Caco-2 (cell line): ENCODE results near the gene LRRC7. TPM values are rescaled to one million over a fixed set of nuclear protein-coding genes. Genes with fewer than 3 reads are reported as not detected.

Experiments used
- BruUV-seq: library from RNA; stranded (reverse); fragments of 400-500 nt; replicated peaks from 2 replicates; lab custom pipeline; 2021; lab: Mats Ljungman, UMichigan
- CTCF ChIA-PET: fragments of 300-600 bp; sonication (Branson Sonifier 250); formaldehyde crosslinking; loops from one replicate; lab custom pipeline; 2022; ENCODE audit warnings: antibody characterized with exemption; lab: Charles Lee
- POLR2A ChIA-PET: fragments of 300-600 bp; sonication (Branson Sonifier 250); formaldehyde crosslinking; loops from one replicate; lab custom pipeline; 2022; ENCODE audit warnings: antibody characterized with exemption; lab: Charles Lee
- DNase-seq, 2 experiments: peaks; one replicate each; pipeline versions ENCODE4 v3.0.0 to v3.0.0-alpha.2; 2020 to 2022
- H3K27me3 ChIP-seq: replicated peaks from 2 replicates; pipeline ENCODE4 v1.6.0; 2011; ENCODE audit warnings: low read length; ENCODE audit not compliant: control insufficient read depth, insufficient read depth
- H3K36me3 ChIP-seq: 2 replicates; pipeline ENCODE4 v1.5.1; 2011; ENCODE audit warnings: low read length; ENCODE audit not compliant: control insufficient read depth, insufficient read depth
- H3K4me1 ChIP-seq: fragments of 250-450 bp; sonication (Bioruptor Pico); 2 replicates; pipeline ENCODE4 v1.5.1; 2020; ENCODE audit warnings: mild to moderate bottlenecking
- H3K4me3 ChIP-seq: 2 replicates; pipeline ENCODE4 v1.5.1; 2011; ENCODE audit warnings: low read depth, mild to moderate bottlenecking, control low read depth, low read length
- H3K9me3 ChIP-seq: fragments of 250-450 bp; sonication (Bioruptor Pico); 2 replicates; pipeline ENCODE4 v1.5.1; 2020; ENCODE audit warnings: mild to moderate bottlenecking, moderate library complexity
- H3K27ac Mint-ChIP-seq: one replicate; pipeline ENCODE4 v1.8.0; 2022; ENCODE audit warnings: mixed read lengths; ENCODE audit not compliant: unreplicated experiment
- H3K27me3 Mint-ChIP-seq: one replicate; pipeline ENCODE4 v1.8.0; 2022; ENCODE audit warnings: mixed read lengths; ENCODE audit not compliant: insufficient read depth, unreplicated experiment
- H3K36me3 Mint-ChIP-seq: one replicate; pipeline ENCODE4 v1.8.0; 2022; ENCODE audit warnings: mild to moderate bottlenecking, mixed read lengths; ENCODE audit not compliant: insufficient read depth, unreplicated experiment
- H3K4me1 Mint-ChIP-seq: one replicate; pipeline ENCODE4 v1.8.0; 2022; ENCODE audit warnings: low read depth, mixed read lengths; ENCODE audit not compliant: unreplicated experiment
- H3K4me3 Mint-ChIP-seq: one replicate; pipeline ENCODE4 v1.8.0; 2022; ENCODE audit warnings: mild to moderate bottlenecking, moderate library complexity, mixed read lengths; ENCODE audit not compliant: unreplicated experiment
- H3K9me3 Mint-ChIP-seq: one replicate; pipeline ENCODE4 v1.8.0; 2022; ENCODE audit warnings: mixed read lengths; ENCODE audit not compliant: unreplicated experiment
- intact Hi-C: fragments of 100-400 bp; cut with micrococcal nuclease; formaldehyde crosslinking; loops from one replicate; pipeline ENCODE4 v1.10.0; 2022; ENCODE audit not compliant: unreplicated experiment
- total RNA-seq: library from RNA; stranded (reverse); gene quantifications from 2 replicates; pipeline ENCODE4 v1.2.3, GENCODE V29; 2022
- TF ChIP-seq, protein P1 (sequence below), 2 experiments: fragments of 200-600 bp in 1 of 2; IDR thresholded peaks; 1 replicate in 1 of 2; 2 replicates in 1 of 2; pipeline versions ENCODE4 v1.5.1 to v1.8.0; 2011 to 2022; ENCODE audit warnings: antibody characterized with exemption in 1 of 2, control low read depth in 1 of 2, inconsistent platforms in 1 of 2, low read depth in 1 of 2, low read length in 1 of 2, mild to moderate bottlenecking in 1 of 2, moderate library complexity in 1 of 2; ENCODE audit not compliant: insufficient read depth in 1 of 2, severe bottlenecking in 1 of 2, unreplicated experiment in 1 of 2

The LRRC7 gene
- total RNA-seq, 1 experiment from 2014 or later = 8.5 TPM

DNA sequence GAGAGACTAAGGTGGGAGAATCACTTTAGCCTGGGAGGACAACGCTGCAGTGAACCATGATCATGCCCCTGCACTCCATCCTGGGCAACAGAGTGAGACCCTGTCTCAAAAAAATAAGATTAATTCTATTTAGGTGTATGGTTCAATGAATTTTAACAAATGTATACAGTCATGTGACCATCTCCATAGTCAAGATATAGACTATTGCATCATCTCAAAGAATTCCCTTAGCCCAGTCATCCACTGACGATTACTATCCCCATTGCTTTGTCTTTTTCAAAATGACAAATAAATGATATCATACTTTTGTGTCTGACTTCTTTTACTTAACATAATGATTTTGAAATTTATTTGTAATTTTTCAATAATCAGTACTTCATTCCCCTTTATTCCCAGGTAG is 260.0 kb downstream of the LRRC7 start:
- intact Hi-C loops = no loop called here
- H3K4me3 Mint-ChIP-seq = no peak overlapping the region
- BruUV-seq = no TSS peak
- ChIA-PET CTCF (no interaction called here), POLR2A (no interaction called here)
- H3K9me3 ChIP-seq = no peaks in the 10 kb centered on the region
- no peaks in the 10 kb centered on the region for H3K27me3 Mint-ChIP-seq
- H3K4me3 ChIP-seq = no peak overlapping the region
- H3K4me1 Mint-ChIP-seq = no peaks in the 10 kb centered on the region
- H3K36me3 Mint-ChIP-seq = no peaks in the 10 kb centered on the region
- no peaks in the 10 kb centered on the region for H3K36me3 ChIP-seq
- no peak for DNase-seq
- no peaks in the 10 kb centered on the region for H3K4me1 ChIP-seq
- H3K9me3 Mint-ChIP-seq = no peaks in the 10 kb centered on the region
- H3K27ac Mint-ChIP-seq = no peak overlapping the region
- H3K27me3 ChIP-seq = no peaks in the 10 kb centered on the region
- TF ChIP-seq, protein P1, sequence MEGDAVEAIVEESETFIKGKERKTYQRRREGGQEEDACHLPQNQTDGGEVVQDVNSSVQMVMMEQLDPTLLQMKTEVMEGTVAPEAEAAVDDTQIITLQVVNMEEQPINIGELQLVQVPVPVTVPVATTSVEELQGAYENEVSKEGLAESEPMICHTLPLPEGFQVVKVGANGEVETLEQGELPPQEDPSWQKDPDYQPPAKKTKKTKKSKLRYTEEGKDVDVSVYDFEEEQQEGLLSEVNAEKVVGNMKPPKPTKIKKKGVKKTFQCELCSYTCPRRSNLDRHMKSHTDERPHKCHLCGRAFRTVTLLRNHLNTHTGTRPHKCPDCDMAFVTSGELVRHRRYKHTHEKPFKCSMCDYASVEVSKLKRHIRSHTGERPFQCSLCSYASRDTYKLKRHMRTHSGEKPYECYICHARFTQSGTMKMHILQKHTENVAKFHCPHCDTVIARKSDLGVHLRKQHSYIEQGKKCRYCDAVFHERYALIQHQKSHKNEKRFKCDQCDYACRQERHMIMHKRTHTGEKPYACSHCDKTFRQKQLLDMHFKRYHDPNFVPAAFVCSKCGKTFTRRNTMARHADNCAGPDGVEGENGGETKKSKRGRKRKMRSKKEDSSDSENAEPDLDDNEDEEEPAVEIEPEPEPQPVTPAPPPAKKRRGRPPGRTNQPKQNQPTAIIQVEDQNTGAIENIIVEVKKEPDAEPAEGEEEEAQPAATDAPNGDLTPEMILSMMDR (IDR thresholded peaks at IDR 0.05; ENCODE audit: insufficient read depth in 1 of 2, low read depth in 1 of 2, low read length in 1 of 2, severe bottlenecking in 1 of 2, unreplicated experiment in 1 of 2) = no peak

DNA sequence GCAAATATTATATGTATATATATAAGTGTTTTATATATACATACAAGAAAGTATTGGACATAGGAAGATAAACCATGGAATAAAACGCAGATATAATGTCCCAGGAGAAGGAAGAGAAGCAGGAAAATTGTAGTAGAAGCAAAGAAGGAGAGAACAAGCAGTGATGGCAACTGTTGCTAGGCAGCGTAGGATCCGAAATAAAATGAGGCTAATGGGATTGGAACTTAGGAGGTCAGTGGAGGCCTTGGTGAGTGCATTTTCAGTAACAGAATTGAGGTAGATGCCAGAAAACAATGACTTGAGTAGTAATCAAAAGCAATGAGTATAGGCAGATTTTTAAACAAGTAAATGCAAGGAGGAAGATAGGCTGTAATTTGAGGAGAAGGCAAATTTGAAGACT is 265.8 kb downstream of the LRRC7 start:
- Mint-ChIP-seq H3K36me3 (no peaks in the 10 kb centered on the region), H3K4me3 (no peak overlapping the region), H3K9me3 (no peaks in the 10 kb centered on the region), H3K27ac (no peak overlapping the region), H3K27me3 (no peaks in the 10 kb centered on the region), H3K4me1 (no peaks in the 10 kb centered on the region)
- Histone ChIP-seq H3K4me3 (no peak overlapping the region), H3K36me3 (no peaks in the 10 kb centered on the region), H3K9me3 (no peaks in the 10 kb centered on the region), H3K4me1 (no peaks in the 10 kb centered on the region), H3K27me3 (no peaks in the 10 kb centered on the region)
- no peak for DNase-seq
- POLR2A ChIA-PET = no interaction called here
- CTCF ChIA-PET = no interaction called here
- TF ChIP-seq, protein P1 (IDR thresholded peaks at IDR 0.05; ENCODE audit: insufficient read depth in 1 of 2, low read depth in 1 of 2, low read length in 1 of 2, severe bottlenecking in 1 of 2, unreplicated experiment in 1 of 2) = no peak
- BruUV-seq = no TSS peak
- intact Hi-C loops = no loop called here

DNA sequence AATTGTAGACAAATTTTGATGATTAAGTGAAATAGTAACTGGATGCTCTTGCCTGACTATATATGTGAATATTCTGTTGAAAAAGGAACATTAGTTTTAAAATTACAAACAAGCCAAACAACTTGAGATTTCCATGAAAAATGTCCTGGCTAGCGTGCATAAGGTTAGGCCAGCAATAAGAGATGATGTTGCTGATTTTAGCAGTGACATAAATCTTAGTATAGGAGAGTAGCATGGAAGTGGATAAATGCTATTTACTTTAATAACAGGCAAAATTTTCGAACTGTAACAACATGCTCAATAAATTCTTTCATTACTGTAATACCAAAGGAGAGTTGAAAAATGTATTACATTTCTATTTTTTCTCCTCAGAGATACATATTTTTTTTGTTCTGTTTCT is 266.6 kb downstream of the LRRC7 start:
- CTCF ChIA-PET = no interaction called here
- no peaks in the 10 kb centered on the region for H3K36me3 ChIP-seq
- POLR2A ChIA-PET = no interaction called here

More for the DNA sequence above, 266.6 kb downstream of the LRRC7 start:
- Histone ChIP-seq H3K4me3 (no peak overlapping the region), H3K27me3 (no peaks in the 10 kb centered on the region), H3K9me3 (no peaks in the 10 kb centered on the region), H3K4me1 (no peaks in the 10 kb centered on the region)
- no peak for DNase-seq
- intact Hi-C loops = no loop called here
- no peaks in the 10 kb centered on the region for H3K9me3 Mint-ChIP-seq
- H3K4me3 Mint-ChIP-seq = no peak overlapping the region
- H3K4me1 Mint-ChIP-seq = no peaks in the 10 kb centered on the region
- no peak overlapping the region for H3K27ac Mint-ChIP-seq
- BruUV-seq = no TSS peak
- TF ChIP-seq, protein P1 (IDR thresholded peaks at IDR 0.05; ENCODE audit: insufficient read depth in 1 of 2, low read depth in 1 of 2, low read length in 1 of 2, severe bottlenecking in 1 of 2, unreplicated experiment in 1 of 2) = no peak
- H3K27me3 Mint-ChIP-seq = no peaks in the 10 kb centered on the region
- H3K36me3 Mint-ChIP-seq = no peaks in the 10 kb centered on the region
